ENCODE results near the gene UQCC3.
A peak's percentile ranks its signal among the peaks of the same experiment; 100 is the strongest.

DNA sequence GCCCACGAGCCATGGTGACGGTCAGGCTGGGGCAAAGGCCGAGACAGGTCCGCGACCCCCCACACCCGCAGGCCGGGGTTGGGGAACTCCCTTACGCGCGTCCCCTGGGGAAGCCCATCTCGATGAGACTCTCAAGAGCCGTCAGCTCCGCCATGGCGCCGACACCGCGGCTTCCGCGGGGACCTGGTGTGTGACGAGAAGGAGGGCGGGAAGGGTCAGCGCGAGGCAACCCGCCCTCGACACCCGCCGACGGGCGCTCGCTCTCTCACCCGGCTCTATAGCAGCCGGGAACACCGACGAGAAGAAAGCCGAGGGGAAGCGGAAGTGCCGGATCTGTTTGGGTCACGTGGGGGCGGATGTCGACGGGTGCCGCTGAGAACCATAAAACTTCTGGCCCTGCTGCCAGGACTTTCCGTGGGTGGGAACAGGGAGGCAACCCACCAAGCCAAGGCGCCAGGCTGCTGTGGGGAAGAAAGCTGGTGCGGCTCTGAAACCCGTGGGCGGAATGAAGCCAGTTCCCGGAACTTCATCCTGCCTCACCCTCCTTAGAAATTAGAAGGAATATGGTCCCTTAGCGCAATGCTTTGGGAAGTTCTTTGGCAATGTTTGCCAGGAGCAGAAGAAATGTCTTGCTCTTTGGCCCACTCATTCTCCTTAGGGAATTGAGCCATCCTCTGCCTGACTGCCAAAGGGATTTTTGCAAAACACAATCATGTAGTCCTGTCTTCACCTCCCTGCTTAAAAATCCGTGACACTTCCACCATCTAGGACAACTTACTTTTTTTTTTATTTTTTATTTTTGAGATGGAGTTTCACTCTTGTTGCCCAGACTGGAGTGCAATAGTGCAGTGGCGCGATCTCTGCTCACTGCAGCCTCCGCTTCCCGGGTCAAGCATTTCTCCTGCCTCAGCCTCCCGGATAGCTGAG, 7.6 kb downstream of the UQCC3 start, which contains the start of gene UBXN1:
- TF ChIP-seq, protein P1, sequence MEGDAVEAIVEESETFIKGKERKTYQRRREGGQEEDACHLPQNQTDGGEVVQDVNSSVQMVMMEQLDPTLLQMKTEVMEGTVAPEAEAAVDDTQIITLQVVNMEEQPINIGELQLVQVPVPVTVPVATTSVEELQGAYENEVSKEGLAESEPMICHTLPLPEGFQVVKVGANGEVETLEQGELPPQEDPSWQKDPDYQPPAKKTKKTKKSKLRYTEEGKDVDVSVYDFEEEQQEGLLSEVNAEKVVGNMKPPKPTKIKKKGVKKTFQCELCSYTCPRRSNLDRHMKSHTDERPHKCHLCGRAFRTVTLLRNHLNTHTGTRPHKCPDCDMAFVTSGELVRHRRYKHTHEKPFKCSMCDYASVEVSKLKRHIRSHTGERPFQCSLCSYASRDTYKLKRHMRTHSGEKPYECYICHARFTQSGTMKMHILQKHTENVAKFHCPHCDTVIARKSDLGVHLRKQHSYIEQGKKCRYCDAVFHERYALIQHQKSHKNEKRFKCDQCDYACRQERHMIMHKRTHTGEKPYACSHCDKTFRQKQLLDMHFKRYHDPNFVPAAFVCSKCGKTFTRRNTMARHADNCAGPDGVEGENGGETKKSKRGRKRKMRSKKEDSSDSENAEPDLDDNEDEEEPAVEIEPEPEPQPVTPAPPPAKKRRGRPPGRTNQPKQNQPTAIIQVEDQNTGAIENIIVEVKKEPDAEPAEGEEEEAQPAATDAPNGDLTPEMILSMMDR (IDR thresholded peaks at IDR 0.05): no peak
- TF ChIP-seq POLR2A (IDR thresholded peaks at IDR 0.05): peak; percentile 61 to 80

All from Peyer's patch (tissue), 4 donors.